ENCODE results near the gene KDM5C.

GRCh38 chrX:53250556-53250955 lies 25.5 kb upstream of the KDM5C start:
- TF ChIP-seq, protein P1, sequence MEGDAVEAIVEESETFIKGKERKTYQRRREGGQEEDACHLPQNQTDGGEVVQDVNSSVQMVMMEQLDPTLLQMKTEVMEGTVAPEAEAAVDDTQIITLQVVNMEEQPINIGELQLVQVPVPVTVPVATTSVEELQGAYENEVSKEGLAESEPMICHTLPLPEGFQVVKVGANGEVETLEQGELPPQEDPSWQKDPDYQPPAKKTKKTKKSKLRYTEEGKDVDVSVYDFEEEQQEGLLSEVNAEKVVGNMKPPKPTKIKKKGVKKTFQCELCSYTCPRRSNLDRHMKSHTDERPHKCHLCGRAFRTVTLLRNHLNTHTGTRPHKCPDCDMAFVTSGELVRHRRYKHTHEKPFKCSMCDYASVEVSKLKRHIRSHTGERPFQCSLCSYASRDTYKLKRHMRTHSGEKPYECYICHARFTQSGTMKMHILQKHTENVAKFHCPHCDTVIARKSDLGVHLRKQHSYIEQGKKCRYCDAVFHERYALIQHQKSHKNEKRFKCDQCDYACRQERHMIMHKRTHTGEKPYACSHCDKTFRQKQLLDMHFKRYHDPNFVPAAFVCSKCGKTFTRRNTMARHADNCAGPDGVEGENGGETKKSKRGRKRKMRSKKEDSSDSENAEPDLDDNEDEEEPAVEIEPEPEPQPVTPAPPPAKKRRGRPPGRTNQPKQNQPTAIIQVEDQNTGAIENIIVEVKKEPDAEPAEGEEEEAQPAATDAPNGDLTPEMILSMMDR (conservative IDR thresholded peaks at IDR 0.05; ENCODE audit: low read depth, low read length) = no peak
- TF ChIP-seq CHD1 (IDR thresholded peaks at IDR 0.05; ENCODE audit: low read depth, low read length) (no peak), MAFK (IDR thresholded peaks at IDR 0.05; ENCODE audit: low read depth, low read length) (no peak), RAD21 (IDR thresholded peaks at IDR 0.05; ENCODE audit: low read length) (no peak), MXI1 (IDR thresholded peaks at IDR 0.05; ENCODE audit: borderline replicate concordance, low read depth, low read length) (no peak), NFE2L2 (IDR thresholded peaks at IDR 0.05; ENCODE audit: low read depth, low read length) (no peak), RFX5 (IDR thresholded peaks at IDR 0.05; ENCODE audit: low read depth, low read length) (no peak)
